ENCODE measurements around the gene FAM47C.
"Not testable (repeated sequence)": the region's sequence is repeated elsewhere in the genome, so short reads cannot be mapped to it uniquely, and the experiment has no call there.

FAM47C gene

GRCh38 chrX:36978886-36979285, 29.3 kb upstream of the FAM47C start:
- Histone ChIP-seq H3K36me3 (no peaks in the 10 kb centered on the region), H3K4me3 (ENCODE audit: low read depth, low read length) (no peak overlapping the region), H3K9me3 (ENCODE audit: severe bottlenecking) (no peaks in the 10 kb centered on the region), H3K27ac (no peak overlapping the region), H3K27me3 (ENCODE audit: insufficient read depth, low read depth, severe bottlenecking) (peaks cover 3% of the 10 kb centered on the region)
- TF ChIP-seq, protein P1, sequence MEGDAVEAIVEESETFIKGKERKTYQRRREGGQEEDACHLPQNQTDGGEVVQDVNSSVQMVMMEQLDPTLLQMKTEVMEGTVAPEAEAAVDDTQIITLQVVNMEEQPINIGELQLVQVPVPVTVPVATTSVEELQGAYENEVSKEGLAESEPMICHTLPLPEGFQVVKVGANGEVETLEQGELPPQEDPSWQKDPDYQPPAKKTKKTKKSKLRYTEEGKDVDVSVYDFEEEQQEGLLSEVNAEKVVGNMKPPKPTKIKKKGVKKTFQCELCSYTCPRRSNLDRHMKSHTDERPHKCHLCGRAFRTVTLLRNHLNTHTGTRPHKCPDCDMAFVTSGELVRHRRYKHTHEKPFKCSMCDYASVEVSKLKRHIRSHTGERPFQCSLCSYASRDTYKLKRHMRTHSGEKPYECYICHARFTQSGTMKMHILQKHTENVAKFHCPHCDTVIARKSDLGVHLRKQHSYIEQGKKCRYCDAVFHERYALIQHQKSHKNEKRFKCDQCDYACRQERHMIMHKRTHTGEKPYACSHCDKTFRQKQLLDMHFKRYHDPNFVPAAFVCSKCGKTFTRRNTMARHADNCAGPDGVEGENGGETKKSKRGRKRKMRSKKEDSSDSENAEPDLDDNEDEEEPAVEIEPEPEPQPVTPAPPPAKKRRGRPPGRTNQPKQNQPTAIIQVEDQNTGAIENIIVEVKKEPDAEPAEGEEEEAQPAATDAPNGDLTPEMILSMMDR (IDR thresholded peaks at IDR 0.05; ENCODE audit: low read depth, low read length): no peak
- no peak for DNase-seq

GRCh38 chrX:36983831-36984230, 24.3 kb upstream of the FAM47C start:
- Histone ChIP-seq H3K27ac (no peak overlapping the region), H3K4me3 (ENCODE audit: low read depth, low read length) (no peak overlapping the region), H3K27me3 (ENCODE audit: insufficient read depth, low read depth, severe bottlenecking) (peaks cover 3% of the 10 kb centered on the region), H3K9me3 (ENCODE audit: severe bottlenecking) (no peaks in the 10 kb centered on the region), H3K36me3 (no peaks in the 10 kb centered on the region)
- TF ChIP-seq, protein P1 (IDR thresholded peaks at IDR 0.05; ENCODE audit: low read depth, low read length): no peak
- DNase-seq: no peak

DNA sequence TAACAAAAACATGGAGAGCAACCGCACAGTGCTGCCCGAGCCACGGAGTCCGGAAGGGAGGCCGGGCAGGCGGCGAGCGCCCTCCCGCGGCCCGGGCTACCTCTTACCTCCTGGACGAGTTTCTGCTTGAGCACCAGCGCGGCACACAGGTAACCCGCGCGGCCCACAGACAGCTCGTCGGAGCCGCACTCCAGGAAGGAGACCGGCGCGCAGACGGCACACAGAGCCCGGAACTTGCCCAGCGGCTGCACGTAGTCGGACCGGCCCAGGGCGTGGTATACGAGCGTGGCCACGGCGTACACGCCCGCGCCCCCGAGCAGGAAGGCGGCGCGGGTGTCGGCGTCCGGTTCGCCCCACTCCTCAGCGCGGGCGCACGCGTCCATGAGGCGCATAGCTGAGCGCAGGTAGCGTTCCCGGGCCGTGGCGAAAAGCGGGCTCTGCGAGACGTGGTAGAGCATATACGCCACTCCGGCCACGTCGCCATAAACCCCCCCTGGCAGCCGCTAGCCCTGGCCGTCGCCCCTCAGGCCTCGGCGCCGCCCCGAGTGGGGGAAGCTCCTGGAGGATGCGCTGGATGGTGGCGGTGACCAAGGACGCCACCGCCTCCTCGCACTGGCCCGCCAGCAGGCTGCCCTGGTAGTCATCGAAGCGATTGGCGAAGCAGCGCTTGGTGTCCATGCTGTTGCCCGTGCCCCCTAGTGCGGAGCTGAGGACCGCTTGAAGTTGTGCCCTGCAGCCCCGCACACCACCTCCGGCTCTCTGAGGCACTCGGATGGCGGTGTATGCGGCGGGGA, 22.6 kb upstream of the FAM47C start:
- H3K9me3 ChIP-seq (ENCODE audit: severe bottlenecking); H3K36me3 ChIP-seq; H3K27me3 ChIP-seq (ENCODE audit: insufficient read depth, low read depth, severe bottlenecking); H3K27ac ChIP-seq: not testable (repeated sequence)
- DNase-seq: peak; percentile 33
- peak overlapping the region; percentile 35 for H3K4me3 ChIP-seq (ENCODE audit: low read depth, low read length)
- TF ChIP-seq, protein P1 (IDR thresholded peaks at IDR 0.05; ENCODE audit: low read depth, low read length): peak; percentile 57

DNA sequence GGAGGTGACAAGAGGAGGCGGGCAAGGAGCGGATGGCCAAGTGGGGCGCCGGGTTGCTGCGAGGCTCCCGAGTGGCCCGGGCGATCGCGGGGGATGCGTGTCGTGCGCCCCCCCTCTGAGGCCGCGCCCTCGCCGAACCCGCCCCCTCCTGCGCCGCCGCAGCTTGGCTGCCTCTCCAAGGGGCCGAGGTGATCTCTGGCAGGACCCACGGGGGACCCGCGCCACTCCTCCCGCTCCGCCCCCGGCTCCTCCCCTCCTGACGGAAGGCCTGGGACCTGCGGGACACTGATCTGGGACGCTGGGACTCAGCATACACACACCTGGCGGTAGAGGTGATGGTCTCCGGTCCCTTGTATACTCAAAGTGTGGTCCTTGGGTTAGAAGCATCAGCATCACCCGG, 21.9 kb upstream of the FAM47C start:
- DNase-seq: no peak
- Histone ChIP-seq H3K9me3 (ENCODE audit: severe bottlenecking) (no peaks in the 10 kb centered on the region), H3K27me3 (ENCODE audit: insufficient read depth, low read depth, severe bottlenecking) (peaks cover 3% of the 10 kb centered on the region), H3K27ac (no peak overlapping the region), H3K4me3 (ENCODE audit: low read depth, low read length) (peak overlapping the region; percentile 35), H3K36me3 (no peaks in the 10 kb centered on the region)
- TF ChIP-seq, protein P1 (IDR thresholded peaks at IDR 0.05; ENCODE audit: low read depth, low read length): no peak

DNA sequence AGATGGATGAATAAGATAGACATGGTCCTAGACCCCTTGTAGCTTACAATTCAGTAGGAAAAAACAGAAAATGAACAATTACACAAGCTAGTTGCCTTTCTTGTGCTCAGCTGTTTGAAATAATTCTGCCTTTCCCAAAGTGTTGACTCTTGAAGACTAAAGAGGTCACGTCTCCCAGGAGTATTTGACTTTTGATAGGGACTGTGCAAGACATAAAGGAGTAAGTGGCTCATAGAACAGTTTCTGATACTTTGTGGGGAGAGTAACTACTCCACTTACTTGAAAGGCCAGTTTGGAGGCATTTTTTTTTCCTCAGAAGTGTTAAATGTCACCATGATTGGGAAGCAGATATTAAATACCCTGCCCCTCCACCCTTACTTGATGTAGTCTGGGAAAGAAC, 21.0 kb upstream of the FAM47C start:
- not testable (repeated sequence) for H3K27ac ChIP-seq; H3K27me3 ChIP-seq (ENCODE audit: insufficient read depth, low read depth, severe bottlenecking); DNase-seq; H3K36me3 ChIP-seq; H3K4me3 ChIP-seq (ENCODE audit: low read depth, low read length); H3K9me3 ChIP-seq (ENCODE audit: severe bottlenecking)

DNA sequence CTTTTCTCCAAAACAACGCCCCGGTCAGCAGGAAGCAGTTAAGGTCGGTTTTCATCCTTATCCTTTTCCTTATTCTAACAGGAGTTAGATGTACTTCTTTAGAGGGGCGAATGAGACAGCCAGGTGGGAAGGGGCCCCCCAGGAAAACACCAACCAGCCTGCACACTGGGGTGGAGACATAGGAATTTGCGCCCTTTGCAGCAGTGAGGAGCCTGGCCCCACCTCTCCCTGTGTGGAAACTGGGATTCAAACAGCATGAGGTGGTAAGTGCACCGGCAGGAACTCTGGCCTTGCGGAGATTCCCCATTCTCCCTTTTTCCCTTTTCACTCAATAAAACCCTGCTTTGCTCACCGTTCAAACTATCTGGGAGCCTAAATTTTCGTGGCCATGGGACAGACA, 8.0 kb upstream of the FAM47C start:
- Histone ChIP-seq H3K4me3 (ENCODE audit: low read depth, low read length) (no peak overlapping the region), H3K27ac (no peak overlapping the region), H3K36me3 (no peaks in the 10 kb centered on the region), H3K27me3 (ENCODE audit: insufficient read depth, low read depth, severe bottlenecking) (peaks cover 7% of the 10 kb centered on the region), H3K9me3 (ENCODE audit: severe bottlenecking) (no peaks in the 10 kb centered on the region)
- DNase-seq: no peak
- TF ChIP-seq, protein P1 (IDR thresholded peaks at IDR 0.05; ENCODE audit: low read depth, low read length): no peak

All from WERI-Rb-1 (cell line).